ENCODE results near the gene FAM168B. TPM values are rescaled to one million over a fixed set of nuclear protein-coding genes. Genes with fewer than 3 reads are reported as not detected.

Gene FAM168B
- total and polyA plus RNA-seq, 10 of the 15 experiments (the other 5 are each of a cell fraction or from before 2014, with no cell fraction given), result 3.5 to 77.3 (median 45.9) TPM

DNA sequence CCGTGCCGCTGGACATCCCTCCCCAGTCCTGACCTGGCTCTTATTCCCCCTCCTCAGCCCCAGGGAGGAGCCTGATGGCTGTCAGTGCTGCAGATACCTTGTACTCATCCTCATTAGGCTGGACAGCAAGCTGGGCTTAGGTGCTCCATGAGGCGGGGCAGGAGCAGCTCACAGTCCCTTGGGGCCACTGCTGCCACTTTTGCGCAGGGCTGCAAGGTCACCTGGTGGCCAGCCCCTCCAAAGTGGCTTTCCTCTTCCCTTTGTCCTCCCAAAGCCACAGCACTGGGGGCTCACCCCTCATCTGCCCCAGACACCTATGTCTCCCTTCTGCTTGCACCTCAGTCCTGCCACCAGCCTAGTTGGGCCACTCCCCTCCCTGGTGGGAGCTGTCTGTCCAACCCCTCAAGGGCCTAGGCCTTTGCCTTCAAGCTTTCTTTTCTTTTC is 60.8 kb downstream of the FAM168B start:
- WGBS (ENCODE audit: insufficient coverage, insufficient replicate concordance, low lambda C conversion rate, missing lambda C conversion rate), result 54% methylated on average over 4 of the region's 4 CpGs
- H4K20me1 ChIP-seq (ENCODE audit: control insufficient read depth, insufficient read depth), result peaks cover 3% of the 10 kb centered on the region; the same call in 1 of the 2 replicates
- in situ Hi-C loops (cut with MboI) (no loop called here), intact Hi-C loops (cut with micrococcal nuclease; ENCODE audit: unreplicated experiment) (no loop called here)
- no peaks in the 10 kb centered on the region; the same call in 2 of the 3 replicates for H3K9me3 ChIP-seq (replicated peaks; ENCODE audit: control insufficient read depth, insufficient read depth, low read length)
- SMC1A ChIA-PET (ENCODE audit: uncharacterized antibody, unreplicated experiment), result interaction anchor here (1.3 kb wide), 1 partner anchor 9 kb away, joined by 3 read pairs; no protein-coding TSS in a partner anchor
- H3K27me3 ChIP-seq (replicated peaks in 1 of 2; ENCODE audit: control insufficient read depth in 2 of 2, insufficient read depth in 2 of 2, low read length in 1 of 2), result peaks cover 0 to 2% of the 10 kb centered on the region in 2 experiments; a peak in 2 of 4 replicates
- DNase-seq (ENCODE audit: low read depth, low spot score) (no peak), FAIRE-seq (no peak), ATAC-seq (no peak)
- H3K79me2 ChIP-seq (ENCODE audit: control insufficient read depth, insufficient read depth, low read length), result no peaks in the 10 kb centered on the region
- H3K4me2 ChIP-seq (ENCODE audit: control insufficient read depth, insufficient read depth), result no peak overlapping the region
- POLR2A ChIA-PET, result no interaction called here
- BruUV-seq (replicated peaks), result no TSS peak
- H3K9ac ChIP-seq (ENCODE audit: control insufficient read depth, insufficient read depth, low read length), result no peak overlapping the region
- H3K4me1 ChIP-seq (ENCODE audit: control insufficient read depth, insufficient read depth, low read length), result no peaks in the 10 kb centered on the region
- CTCF ChIA-PET, result no interaction called here
- H3K36me3 ChIP-seq (ENCODE audit: control insufficient read depth in 2 of 2, insufficient read depth in 2 of 2, low read length in 1 of 2), result no peaks in the 10 kb centered on the region
- H3K27ac ChIP-seq (ENCODE audit: control insufficient read depth, insufficient read depth), result no peak overlapping the region
- no peak overlapping the region for H2AFZ ChIP-seq (ENCODE audit: control insufficient read depth, low read depth, low read length)
- RAD21 ChIA-PET (ENCODE audit: unreplicated experiment), result no interaction called here
- H3K4me3 ChIP-seq, result no peak overlapping the region
- TF ChIP-seq RB1 (IDR thresholded peaks at IDR 0.05; ENCODE audit: borderline replicate concordance), result no peak
- TF ChIP-seq SIN3A (IDR thresholded peaks at IDR 0.05; ENCODE audit: low read depth, low read length), result no peak
- TF ChIP-seq CREB1 (IDR thresholded peaks at IDR 0.05; ENCODE audit: low read depth), result no peak
- no peak for TF ChIP-seq MYB (IDR thresholded peaks at IDR 0.05; ENCODE audit: borderline replicate concordance, low read depth, low read length)
- no peak for TF ChIP-seq CHD4 (IDR thresholded peaks at IDR 0.05)
- TF ChIP-seq, protein P1, sequence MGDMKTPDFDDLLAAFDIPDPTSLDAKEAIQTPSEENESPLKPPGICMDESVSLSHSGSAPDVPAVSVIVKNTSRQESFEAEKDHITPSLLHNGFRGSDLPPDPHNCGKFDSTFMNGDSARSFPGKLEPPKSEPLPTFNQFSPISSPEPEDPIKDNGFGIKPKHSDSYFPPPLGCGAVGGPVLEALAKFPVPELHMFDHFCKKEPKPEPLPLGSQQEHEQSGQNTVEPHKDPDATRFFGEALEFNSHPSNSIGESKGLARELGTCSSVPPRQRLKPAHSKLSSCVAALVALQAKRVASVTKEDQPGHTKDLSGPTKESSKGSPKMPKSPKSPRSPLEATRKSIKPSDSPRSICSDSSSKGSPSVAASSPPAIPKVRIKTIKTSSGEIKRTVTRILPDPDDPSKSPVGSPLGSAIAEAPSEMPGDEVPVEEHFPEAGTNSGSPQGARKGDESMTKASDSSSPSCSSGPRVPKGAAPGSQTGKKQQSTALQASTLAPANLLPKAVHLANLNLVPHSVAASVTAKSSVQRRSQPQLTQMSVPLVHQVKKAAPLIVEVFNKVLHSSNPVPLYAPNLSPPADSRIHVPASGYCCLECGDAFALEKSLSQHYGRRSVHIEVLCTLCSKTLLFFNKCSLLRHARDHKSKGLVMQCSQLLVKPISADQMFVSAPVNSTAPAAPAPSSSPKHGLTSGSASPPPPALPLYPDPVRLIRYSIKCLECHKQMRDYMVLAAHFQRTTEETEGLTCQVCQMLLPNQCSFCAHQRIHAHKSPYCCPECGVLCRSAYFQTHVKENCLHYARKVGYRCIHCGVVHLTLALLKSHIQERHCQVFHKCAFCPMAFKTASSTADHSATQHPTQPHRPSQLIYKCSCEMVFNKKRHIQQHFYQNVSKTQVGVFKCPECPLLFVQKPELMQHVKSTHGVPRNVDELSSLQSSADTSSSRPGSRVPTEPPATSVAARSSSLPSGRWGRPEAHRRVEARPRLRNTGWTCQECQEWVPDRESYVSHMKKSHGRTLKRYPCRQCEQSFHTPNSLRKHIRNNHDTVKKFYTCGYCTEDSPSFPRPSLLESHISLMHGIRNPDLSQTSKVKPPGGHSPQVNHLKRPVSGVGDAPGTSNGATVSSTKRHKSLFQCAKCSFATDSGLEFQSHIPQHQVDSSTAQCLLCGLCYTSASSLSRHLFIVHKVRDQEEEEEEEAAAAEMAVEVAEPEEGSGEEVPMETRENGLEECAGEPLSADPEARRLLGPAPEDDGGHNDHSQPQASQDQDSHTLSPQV (IDR thresholded peaks at IDR 0.05), result no peak
- no peak for TF ChIP-seq POLR2AphosphoS2 (IDR thresholded peaks at IDR 0.05; ENCODE audit: low read depth, low read length)
- TF ChIP-seq NR2F1 (conservative IDR thresholded peaks at IDR 0.05), result no peak
- TF ChIP-seq EP300 (IDR thresholded peaks at IDR 0.05; ENCODE audit: borderline replicate concordance in 1 of 2, control insufficient read depth in 1 of 2, low read depth in 2 of 2, low read length in 2 of 2), result no peak
- TF ChIP-seq NFYB (IDR thresholded peaks at IDR 0.05; ENCODE audit: insufficient read depth, low read depth, low read length), result no peak
- no peak for TF ChIP-seq PAX5 (IDR thresholded peaks at IDR 0.05; ENCODE audit: borderline replicate concordance, low read depth, low read length)
- no peak for TF ChIP-seq MEF2A (IDR thresholded peaks at IDR 0.05; ENCODE audit: insufficient read depth, low read depth, low read length)
- no peak for TF ChIP-seq EGR1 (IDR thresholded peaks at IDR 0.05; ENCODE audit: borderline replicate concordance in 1 of 2, low read depth in 2 of 2, low read length in 2 of 2)
- no peak for TF ChIP-seq RBBP5 (conservative IDR thresholded peaks at IDR 0.05)
- no peak for TF ChIP-seq E4F1 (IDR thresholded peaks at IDR 0.05; ENCODE audit: borderline replicate concordance, partially characterized antibody)
